AG09309 (cell line): ENCODE measurements around the gene SCGB1D2.

Experiments
- DNase-seq: peaks from one replicate; pipeline ENCODE4 v3.0.0-alpha.2; 2010; ENCODE audit warnings: low read depth
- H3K4me3 ChIP-seq: 2 replicates; pipeline ENCODE4 v1.5.1; 2011; ENCODE audit warnings: mild to moderate bottlenecking, low read depth, low read length, moderate library complexity; ENCODE audit not compliant: control insufficient read depth
- TF ChIP-seq, protein P1 (sequence below): IDR thresholded peaks from 2 replicates; pipeline ENCODE4 v1.5.1; 2011; ENCODE audit warnings: mild to moderate bottlenecking, low read depth, low read length, inconsistent platforms; ENCODE audit not compliant: insufficient read depth, control insufficient read depth; ENCODE audit errors: missing control alignments

SCGB1D2 gene

DNA sequence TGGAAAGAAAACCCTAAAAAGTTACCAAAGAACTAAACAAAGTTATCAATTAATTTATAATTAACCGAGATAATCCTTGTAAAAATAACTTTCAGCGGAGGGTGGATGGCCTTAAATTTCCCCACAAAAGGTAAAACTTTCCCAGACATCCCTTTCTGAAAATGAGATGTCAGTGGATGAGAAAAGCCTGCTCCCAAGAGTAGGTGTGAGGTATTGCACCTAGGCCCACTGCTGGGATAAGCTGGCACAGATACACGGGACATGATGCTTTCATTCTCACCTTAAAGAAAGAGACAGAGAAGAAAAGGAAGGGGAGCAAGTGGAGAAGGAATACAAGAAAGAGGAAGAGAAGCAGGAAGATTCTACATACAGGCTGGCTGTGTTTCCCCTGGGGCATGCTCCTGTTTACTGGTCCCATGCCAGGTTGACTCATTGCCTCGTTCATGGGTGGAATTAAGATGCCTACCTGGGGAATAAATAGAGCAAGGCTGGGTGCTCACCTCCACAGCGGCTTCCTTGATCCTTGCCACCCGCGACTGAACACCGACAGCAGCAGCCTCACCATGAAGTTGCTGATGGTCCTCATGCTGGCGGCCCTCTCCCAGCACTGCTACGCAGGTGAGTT, 27.7 kb downstream of the SCGB1D2 start, which contains the start of gene SCGB2A2:
Gene SCGB2A2 (plus strand): TSS at position 505 of the 625 bp plus-strand sequence. CDS start 59 bp downstream, at position 564.
- H3K4me3 ChIP-seq = no peak within 1 kb of the TSS
- TF ChIP-seq, protein P1, sequence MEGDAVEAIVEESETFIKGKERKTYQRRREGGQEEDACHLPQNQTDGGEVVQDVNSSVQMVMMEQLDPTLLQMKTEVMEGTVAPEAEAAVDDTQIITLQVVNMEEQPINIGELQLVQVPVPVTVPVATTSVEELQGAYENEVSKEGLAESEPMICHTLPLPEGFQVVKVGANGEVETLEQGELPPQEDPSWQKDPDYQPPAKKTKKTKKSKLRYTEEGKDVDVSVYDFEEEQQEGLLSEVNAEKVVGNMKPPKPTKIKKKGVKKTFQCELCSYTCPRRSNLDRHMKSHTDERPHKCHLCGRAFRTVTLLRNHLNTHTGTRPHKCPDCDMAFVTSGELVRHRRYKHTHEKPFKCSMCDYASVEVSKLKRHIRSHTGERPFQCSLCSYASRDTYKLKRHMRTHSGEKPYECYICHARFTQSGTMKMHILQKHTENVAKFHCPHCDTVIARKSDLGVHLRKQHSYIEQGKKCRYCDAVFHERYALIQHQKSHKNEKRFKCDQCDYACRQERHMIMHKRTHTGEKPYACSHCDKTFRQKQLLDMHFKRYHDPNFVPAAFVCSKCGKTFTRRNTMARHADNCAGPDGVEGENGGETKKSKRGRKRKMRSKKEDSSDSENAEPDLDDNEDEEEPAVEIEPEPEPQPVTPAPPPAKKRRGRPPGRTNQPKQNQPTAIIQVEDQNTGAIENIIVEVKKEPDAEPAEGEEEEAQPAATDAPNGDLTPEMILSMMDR = peak; percentile 12
- DNase-seq = no peak

DNA sequence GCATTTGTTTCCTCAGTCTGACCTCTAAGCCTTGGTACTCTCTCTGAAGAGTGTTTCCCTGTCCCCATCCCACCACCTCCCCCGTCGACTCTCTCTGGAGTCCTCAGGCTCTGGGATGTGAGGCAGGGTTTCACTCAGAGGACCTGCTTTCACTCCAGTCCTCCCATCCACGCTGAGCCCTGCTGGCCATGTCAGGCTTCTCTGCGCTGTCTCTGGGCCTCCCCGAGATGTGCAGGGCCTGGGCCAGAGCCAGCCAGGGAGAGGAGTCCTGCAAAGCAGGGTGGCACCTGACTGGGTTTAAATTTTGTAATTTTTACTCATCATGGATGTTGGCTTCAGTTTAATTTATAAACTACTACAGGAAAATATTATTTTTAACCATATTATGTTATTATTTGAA, 31.2 kb downstream of the SCGB1D2 start:
- no peak for DNase-seq
- TF ChIP-seq, protein P1 = no peak
- no peak overlapping the region for H3K4me3 ChIP-seq

DNA sequence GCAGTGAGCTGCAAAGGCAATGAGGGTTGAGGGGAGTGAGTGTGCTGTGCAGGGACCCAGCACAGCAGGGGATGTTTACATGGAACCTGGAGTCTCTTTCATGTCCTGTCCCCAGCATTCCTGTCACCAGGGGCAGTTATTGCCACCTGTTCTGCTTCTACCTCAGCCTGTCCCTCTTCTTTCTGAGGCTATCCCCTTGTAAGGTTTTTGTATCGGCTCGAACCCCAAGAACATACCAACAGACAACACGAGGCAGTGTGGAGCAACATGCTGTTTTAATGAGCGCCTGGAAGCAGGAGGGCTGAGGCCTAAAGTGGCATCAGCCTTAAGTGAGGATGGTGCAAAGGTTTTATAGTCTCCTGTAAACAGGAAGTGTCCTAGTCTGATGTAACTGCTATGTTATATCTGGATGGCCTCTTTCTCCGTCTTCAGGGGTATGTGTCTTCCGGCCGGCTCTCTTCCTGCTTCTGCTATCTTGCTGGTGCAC, 31.8 kb downstream of the SCGB1D2 start:
- no peak for DNase-seq
- no peak overlapping the region for H3K4me3 ChIP-seq
- TF ChIP-seq, protein P1 = no peak

DNA sequence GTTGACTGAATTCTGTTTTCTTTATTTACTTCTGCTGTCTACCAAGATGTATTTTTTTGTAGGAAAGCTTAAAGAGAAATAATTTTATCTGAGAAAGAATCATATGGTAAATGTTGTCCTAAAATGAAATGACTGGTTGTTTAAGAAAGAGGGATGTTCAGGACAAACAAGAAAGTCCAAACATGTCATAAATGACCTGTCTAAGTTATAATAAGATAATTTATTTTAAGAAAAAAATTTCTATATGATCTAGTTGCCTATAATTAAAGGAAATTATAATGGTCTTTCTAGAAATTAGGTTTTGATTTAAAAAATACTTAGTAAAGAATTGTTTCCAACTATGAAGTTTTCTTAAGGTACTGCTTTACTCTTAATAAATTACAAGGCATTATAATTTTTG, 38.4 kb downstream of the SCGB1D2 start:
- TF ChIP-seq, protein P1 = no peak
- H3K4me3 ChIP-seq = no peak overlapping the region
- no peak for DNase-seq
